Heart left ventricle (tissue), 13 donors: ENCODE measurements around the gene GMPR.

Experiments
- CTCF ChIP-seq, 12 donors: fragments of 200-600 bp; sonication (generic) in 4 of 12; IDR thresholded peaks; one replicate each; pipeline versions ENCODE4 v1.5.0 to v1.8.0; 2018 to 2022; ENCODE audit warnings: antibody characterized with exemption in 12 of 12, mild to moderate bottlenecking in 5 of 12
- POLR2A ChIP-seq, 2 donors: fragments of 450-650 bp; IDR thresholded peaks; one replicate each; pipeline ENCODE4 v1.6.1; 2017; ENCODE audit warnings: antibody characterized with exemption in 2 of 2, mild to moderate bottlenecking in 2 of 2, moderate library complexity in 2 of 2
- donor health status: ischemic (EF 13 %, LVEDD 7.1; RV severe dilation, severe dysfunction).
- donor health status: DM: no; HTN: yes; CAD: no.
- donor health status: DM: no; HTN: no; CAD: no.
- donor health status: ischemic (EF 25% LVEDD 6.9; RV normal size, moderate dysfunction).
- donor health status: ischemic (EF 25% LVEDD 5.7; RV mildly dilated, moderate dysfunction).
- donor health status: ischemic (EF 35%, LVEDD 5.7; RV mildly dilated, moderate dysfunction).
- donor health status: nonischemic (EF 11% LVEDD 7.7; RV severe dilation, severe dysfunction).
- donor health status: DM: yes; HTN: yes; CAD: no.
- donor health status: PGD.
- donor health status: ischemic (EF 29% LVEDD 5.4; RV normal size, mild dysfunction).
- donor health status: nonischemic (EF 23%, LVEDD 6.1; RV moderate dilation, normal function).

GRCh38 chr6:16285467-16286150 is 47.2 kb downstream of the GMPR start:
- no peak for TF ChIP-seq POLR2A (IDR thresholded peaks at IDR 0.05)
- TF ChIP-seq CTCF (IDR thresholded peaks at IDR 0.05), result no peak
